Upper lobe of left lung (tissue), 4 donors: Measurements from ENCODE around the gene PTPRC.

Experiments
- POLR2A ChIP-seq, 4 donors: fragments of 450-650 bp; IDR thresholded peaks; one replicate each; pipeline ENCODE4 v1.5.1; 2016 to 2017; ENCODE audit warnings: antibody characterized with exemption in 4 of 4, mild to moderate bottlenecking in 2 of 4
- POLR2AphosphoS5 ChIP-seq, 2 donors: sonication (generic); formaldehyde crosslinking; IDR thresholded peaks; one replicate each; pipeline ENCODE4 v1.5.1; 2017; ENCODE audit warnings: antibody characterized with exemption in 2 of 2
- TF ChIP-seq, protein P1 (sequence below), 6 experiments: fragments of 450-650 bp in 4 of 6; fragments of 200-600 bp in 2 of 6; sonication (generic) in 2 of 6; IDR thresholded peaks; one replicate each; pipeline ENCODE4 v1.5.1; 2016 to 2019; ENCODE audit warnings: antibody characterized with exemption in 6 of 6

DNA sequence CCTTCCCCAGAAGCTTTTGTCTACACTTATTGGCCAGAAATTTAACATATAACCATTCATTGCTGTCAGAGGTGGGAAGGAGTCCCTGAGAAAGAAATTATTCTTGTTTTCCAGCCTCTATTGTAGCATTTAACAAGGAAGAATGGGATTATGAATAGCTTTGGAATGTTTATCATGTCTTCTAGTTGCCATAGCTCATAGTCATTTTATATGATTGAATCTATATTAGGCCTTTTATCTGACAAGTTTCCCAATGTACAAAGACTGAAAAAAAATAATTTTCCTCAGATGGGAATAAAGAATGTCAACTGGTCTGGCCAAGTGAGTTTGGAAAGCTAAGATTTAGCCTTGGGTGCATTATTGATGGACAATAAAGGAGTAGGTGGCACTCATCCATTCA is 28.3 kb downstream of the PTPRC start:
- TF ChIP-seq, protein P1, sequence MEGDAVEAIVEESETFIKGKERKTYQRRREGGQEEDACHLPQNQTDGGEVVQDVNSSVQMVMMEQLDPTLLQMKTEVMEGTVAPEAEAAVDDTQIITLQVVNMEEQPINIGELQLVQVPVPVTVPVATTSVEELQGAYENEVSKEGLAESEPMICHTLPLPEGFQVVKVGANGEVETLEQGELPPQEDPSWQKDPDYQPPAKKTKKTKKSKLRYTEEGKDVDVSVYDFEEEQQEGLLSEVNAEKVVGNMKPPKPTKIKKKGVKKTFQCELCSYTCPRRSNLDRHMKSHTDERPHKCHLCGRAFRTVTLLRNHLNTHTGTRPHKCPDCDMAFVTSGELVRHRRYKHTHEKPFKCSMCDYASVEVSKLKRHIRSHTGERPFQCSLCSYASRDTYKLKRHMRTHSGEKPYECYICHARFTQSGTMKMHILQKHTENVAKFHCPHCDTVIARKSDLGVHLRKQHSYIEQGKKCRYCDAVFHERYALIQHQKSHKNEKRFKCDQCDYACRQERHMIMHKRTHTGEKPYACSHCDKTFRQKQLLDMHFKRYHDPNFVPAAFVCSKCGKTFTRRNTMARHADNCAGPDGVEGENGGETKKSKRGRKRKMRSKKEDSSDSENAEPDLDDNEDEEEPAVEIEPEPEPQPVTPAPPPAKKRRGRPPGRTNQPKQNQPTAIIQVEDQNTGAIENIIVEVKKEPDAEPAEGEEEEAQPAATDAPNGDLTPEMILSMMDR (IDR thresholded peaks at IDR 0.05): no peak
- TF ChIP-seq POLR2AphosphoS5 (IDR thresholded peaks at IDR 0.05) (no peak), POLR2A (IDR thresholded peaks at IDR 0.05) (no peak)
